Measurements from ENCODE around the gene NPAS3.

GRCh38 chr14:33742166-33742565 is 803.5 kb downstream of the NPAS3 start:
- TF ChIP-seq BRCA1 (IDR thresholded peaks at IDR 0.05; ENCODE audit: low read depth, low read length) (no peak), POU5F1 (IDR thresholded peaks at IDR 0.05; ENCODE audit: low read depth, low read length) (no peak)

All from H1 (cell line).